ENCODE measurements around the gene PDILT.

GRCh38 chr16:20325005-20325404 is 79.5 kb downstream of the PDILT start:
- no peak for TF ChIP-seq CTCF (conservative IDR thresholded peaks at IDR 0.05)
- TF ChIP-seq EZH2 (IDR thresholded peaks at IDR 0.05; ENCODE audit: low read depth), result no peak
